ENCODE results near the gene VBP1. TPM values are rescaled to one million over a fixed set of nuclear protein-coding genes. Genes with fewer than 3 reads are reported as not detected.
"Not testable (repeated sequence)": the region's sequence is repeated elsewhere in the genome, so short reads cannot be mapped to it uniquely, and the experiment has no call there.

The VBP1 gene
- total RNA-seq, 1 experiment from 2014 or later, result 56.8 TPM

DNA sequence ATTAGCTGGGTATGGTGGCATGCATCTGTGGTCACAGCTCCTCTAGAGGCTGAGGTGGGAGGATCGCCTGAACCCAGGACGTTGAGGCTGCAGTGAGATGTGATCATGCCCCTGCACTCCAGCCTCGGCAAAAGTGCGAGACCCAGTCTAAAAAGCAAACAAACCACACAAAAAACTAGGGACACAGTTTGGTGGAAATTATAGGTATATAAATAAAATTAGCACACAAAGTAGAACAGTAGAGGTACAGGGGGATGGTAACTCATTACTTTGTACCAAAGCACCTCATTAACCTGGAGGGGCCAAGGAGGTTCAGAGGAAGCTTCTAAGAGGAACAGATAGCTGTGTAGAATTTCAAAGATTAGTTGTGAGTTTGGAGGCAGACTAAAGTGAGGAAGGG, 5.1 kb downstream of the VBP1 start:
- TF ChIP-seq, protein P1, sequence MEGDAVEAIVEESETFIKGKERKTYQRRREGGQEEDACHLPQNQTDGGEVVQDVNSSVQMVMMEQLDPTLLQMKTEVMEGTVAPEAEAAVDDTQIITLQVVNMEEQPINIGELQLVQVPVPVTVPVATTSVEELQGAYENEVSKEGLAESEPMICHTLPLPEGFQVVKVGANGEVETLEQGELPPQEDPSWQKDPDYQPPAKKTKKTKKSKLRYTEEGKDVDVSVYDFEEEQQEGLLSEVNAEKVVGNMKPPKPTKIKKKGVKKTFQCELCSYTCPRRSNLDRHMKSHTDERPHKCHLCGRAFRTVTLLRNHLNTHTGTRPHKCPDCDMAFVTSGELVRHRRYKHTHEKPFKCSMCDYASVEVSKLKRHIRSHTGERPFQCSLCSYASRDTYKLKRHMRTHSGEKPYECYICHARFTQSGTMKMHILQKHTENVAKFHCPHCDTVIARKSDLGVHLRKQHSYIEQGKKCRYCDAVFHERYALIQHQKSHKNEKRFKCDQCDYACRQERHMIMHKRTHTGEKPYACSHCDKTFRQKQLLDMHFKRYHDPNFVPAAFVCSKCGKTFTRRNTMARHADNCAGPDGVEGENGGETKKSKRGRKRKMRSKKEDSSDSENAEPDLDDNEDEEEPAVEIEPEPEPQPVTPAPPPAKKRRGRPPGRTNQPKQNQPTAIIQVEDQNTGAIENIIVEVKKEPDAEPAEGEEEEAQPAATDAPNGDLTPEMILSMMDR (IDR thresholded peaks at IDR 0.05; ENCODE audit: insufficient read depth in 1 of 2, low read depth in 1 of 2, low read length in 1 of 2, severe bottlenecking in 1 of 2, unreplicated experiment in 1 of 2), result no peak
- Mint-ChIP-seq H3K27ac (ENCODE audit: unreplicated experiment) (no peak overlapping the region), H3K36me3 (ENCODE audit: insufficient read depth, unreplicated experiment) (peaks cover 31% of the 10 kb centered on the region), H3K4me3 (ENCODE audit: unreplicated experiment) (no peak overlapping the region), H3K9me3 (ENCODE audit: unreplicated experiment) (no peaks in the 10 kb centered on the region), H3K4me1 (ENCODE audit: low read depth, unreplicated experiment) (peaks cover 8% of the 10 kb centered on the region), H3K27me3 (ENCODE audit: insufficient read depth, unreplicated experiment) (no peaks in the 10 kb centered on the region)
- no peaks in the 10 kb centered on the region for H3K4me1 ChIP-seq
- intact Hi-C loops (cut with micrococcal nuclease; ENCODE audit: unreplicated experiment), result no loop called here
- no peak overlapping the region for H3K4me3 ChIP-seq (ENCODE audit: low read depth, low read length)
- no TSS peak for BruUV-seq (replicated peaks)
- CTCF ChIA-PET, result no interaction called here
- H3K36me3 ChIP-seq (ENCODE audit: control insufficient read depth, insufficient read depth, low read length), result no peaks in the 10 kb centered on the region
- no peaks in the 10 kb centered on the region for H3K9me3 ChIP-seq
- no peaks in the 10 kb centered on the region for H3K27me3 ChIP-seq (replicated peaks; ENCODE audit: control insufficient read depth, insufficient read depth, low read length)
- POLR2A ChIA-PET, result no interaction called here
- no peak for DNase-seq

- H3K4me3 Mint-ChIP-seq (ENCODE audit: unreplicated experiment); H3K27ac Mint-ChIP-seq (ENCODE audit: unreplicated experiment); intact Hi-C loops (cut with micrococcal nuclease; ENCODE audit: unreplicated experiment); DNase-seq; H3K4me3 ChIP-seq (ENCODE audit: low read depth, low read length); H3K9me3 Mint-ChIP-seq (ENCODE audit: unreplicated experiment); POLR2A ChIA-PET; CTCF ChIA-PET; H3K27me3 Mint-ChIP-seq (ENCODE audit: insufficient read depth, unreplicated experiment); BruUV-seq (replicated peaks); H3K4me1 Mint-ChIP-seq (ENCODE audit: low read depth, unreplicated experiment); H3K9me3 ChIP-seq; H3K36me3 ChIP-seq (ENCODE audit: control insufficient read depth, insufficient read depth, low read length); H3K4me1 ChIP-seq; H3K27me3 ChIP-seq (replicated peaks; ENCODE audit: control insufficient read depth, insufficient read depth, low read length): not testable (repeated sequence)
- peaks cover 29% of the 10 kb centered on the region for H3K36me3 Mint-ChIP-seq (ENCODE audit: insufficient read depth, unreplicated experiment)
Observed at GRCh38 chrX:155223746-155224145, 7.5 kb downstream of the VBP1 start.

DNA sequence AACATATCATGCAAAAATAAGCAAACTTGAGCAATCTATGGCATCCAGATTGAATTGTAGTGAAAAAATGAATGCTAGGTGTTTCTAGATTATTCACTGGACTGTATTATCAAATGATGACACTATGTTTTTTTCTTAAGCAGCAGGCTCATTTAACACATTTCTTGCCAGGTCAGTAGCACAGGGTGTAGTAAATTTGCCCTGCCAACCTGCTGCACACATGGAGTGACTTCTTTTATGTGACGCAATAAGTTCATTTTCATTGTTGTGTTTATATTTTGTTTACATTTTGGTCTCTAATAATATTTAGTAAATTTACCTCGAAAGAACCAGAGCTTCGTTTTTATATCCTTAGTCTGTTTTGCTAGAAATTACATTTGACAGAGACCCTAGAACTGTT, 9.5 kb downstream of the VBP1 start:
- POLR2A ChIA-PET, result no interaction called here
- CTCF ChIA-PET, result no interaction called here
- H3K27me3 Mint-ChIP-seq (ENCODE audit: insufficient read depth, unreplicated experiment), result no peaks in the 10 kb centered on the region
- H3K9me3 Mint-ChIP-seq (ENCODE audit: unreplicated experiment), result no peaks in the 10 kb centered on the region
- DNase-seq, result no peak
- no peaks in the 10 kb centered on the region for H3K4me1 Mint-ChIP-seq (ENCODE audit: low read depth, unreplicated experiment)
- H3K36me3 Mint-ChIP-seq (ENCODE audit: insufficient read depth, unreplicated experiment), result peaks cover 38% of the 10 kb centered on the region
- H3K27me3 ChIP-seq (replicated peaks; ENCODE audit: control insufficient read depth, insufficient read depth, low read length), result no peaks in the 10 kb centered on the region
- intact Hi-C loops (cut with micrococcal nuclease; ENCODE audit: unreplicated experiment), result no loop called here
- no TSS peak for BruUV-seq (replicated peaks)
- no peaks in the 10 kb centered on the region for H3K9me3 ChIP-seq
- H3K4me3 Mint-ChIP-seq (ENCODE audit: unreplicated experiment), result no peak overlapping the region
- TF ChIP-seq, protein P1 (IDR thresholded peaks at IDR 0.05; ENCODE audit: insufficient read depth in 1 of 2, low read depth in 1 of 2, low read length in 1 of 2, severe bottlenecking in 1 of 2, unreplicated experiment in 1 of 2), result no peak
- no peak overlapping the region for H3K4me3 ChIP-seq (ENCODE audit: low read depth, low read length)
- no peaks in the 10 kb centered on the region for H3K36me3 ChIP-seq (ENCODE audit: control insufficient read depth, insufficient read depth, low read length)
- no peaks in the 10 kb centered on the region for H3K4me1 ChIP-seq
- no peak overlapping the region for H3K27ac Mint-ChIP-seq (ENCODE audit: unreplicated experiment)

- H3K9me3 Mint-ChIP-seq (ENCODE audit: unreplicated experiment), result no peaks in the 10 kb centered on the region
- H3K4me1 Mint-ChIP-seq (ENCODE audit: low read depth, unreplicated experiment), result peaks cover 11% of the 10 kb centered on the region
- ChIA-PET CTCF (no interaction called here), POLR2A (no interaction called here)
- Histone ChIP-seq H3K4me1 (no peaks in the 10 kb centered on the region; the same call in 1 of the 2 replicates), H3K4me3 (ENCODE audit: low read depth, low read length) (no peak overlapping the region), H3K27me3 (replicated peaks; ENCODE audit: control insufficient read depth, insufficient read depth, low read length) (no peaks in the 10 kb centered on the region), H3K9me3 (no peaks in the 10 kb centered on the region), H3K36me3 (ENCODE audit: control insufficient read depth, insufficient read depth, low read length) (no peaks in the 10 kb centered on the region; the same call in 1 of the 2 replicates)
- H3K4me3 Mint-ChIP-seq (ENCODE audit: unreplicated experiment), result no peak overlapping the region
- H3K36me3 Mint-ChIP-seq (ENCODE audit: insufficient read depth, unreplicated experiment), result peaks cover 30% of the 10 kb centered on the region
- H3K27me3 Mint-ChIP-seq (ENCODE audit: insufficient read depth, unreplicated experiment), result no peaks in the 10 kb centered on the region
- H3K27ac Mint-ChIP-seq (ENCODE audit: unreplicated experiment), result no peak overlapping the region
- intact Hi-C loops (cut with micrococcal nuclease; ENCODE audit: unreplicated experiment), result no loop called here
- TF ChIP-seq, protein P1 (IDR thresholded peaks at IDR 0.05; ENCODE audit: insufficient read depth in 1 of 2, low read depth in 1 of 2, low read length in 1 of 2, severe bottlenecking in 1 of 2, unreplicated experiment in 1 of 2), result no peak
- BruUV-seq (replicated peaks), result no TSS peak
- DNase-seq, result no peak
Observed at GRCh38 chrX:155231163-155231562, 14.9 kb downstream of the VBP1 start.
